ENCODE data around the gene CLCNKB. TPM values are rescaled to one million over a fixed set of nuclear protein-coding genes. Genes with fewer than 3 reads are reported as not detected.

The CLCNKB gene
- total RNA-seq, 1 experiment from 2014 or later: not detected

- H3K4me3 ChIP-seq (ENCODE audit: low read depth in 2 of 2, low read length in 2 of 2): no peak within 1 kb of the TSS
- TF ChIP-seq SIN3A (IDR thresholded peaks at IDR 0.05; ENCODE audit: borderline replicate concordance, insufficient read depth, low read depth, low read length): no peak
- no peak for TF ChIP-seq REST (IDR thresholded peaks at IDR 0.05; ENCODE audit: insufficient read depth in 1 of 2, low read depth in 2 of 2, low read length in 1 of 2)
- TF ChIP-seq POLR2AphosphoS5 (IDR thresholded peaks at IDR 0.05; ENCODE audit: low read depth, low read length): no peak
- TF ChIP-seq, protein P1, sequence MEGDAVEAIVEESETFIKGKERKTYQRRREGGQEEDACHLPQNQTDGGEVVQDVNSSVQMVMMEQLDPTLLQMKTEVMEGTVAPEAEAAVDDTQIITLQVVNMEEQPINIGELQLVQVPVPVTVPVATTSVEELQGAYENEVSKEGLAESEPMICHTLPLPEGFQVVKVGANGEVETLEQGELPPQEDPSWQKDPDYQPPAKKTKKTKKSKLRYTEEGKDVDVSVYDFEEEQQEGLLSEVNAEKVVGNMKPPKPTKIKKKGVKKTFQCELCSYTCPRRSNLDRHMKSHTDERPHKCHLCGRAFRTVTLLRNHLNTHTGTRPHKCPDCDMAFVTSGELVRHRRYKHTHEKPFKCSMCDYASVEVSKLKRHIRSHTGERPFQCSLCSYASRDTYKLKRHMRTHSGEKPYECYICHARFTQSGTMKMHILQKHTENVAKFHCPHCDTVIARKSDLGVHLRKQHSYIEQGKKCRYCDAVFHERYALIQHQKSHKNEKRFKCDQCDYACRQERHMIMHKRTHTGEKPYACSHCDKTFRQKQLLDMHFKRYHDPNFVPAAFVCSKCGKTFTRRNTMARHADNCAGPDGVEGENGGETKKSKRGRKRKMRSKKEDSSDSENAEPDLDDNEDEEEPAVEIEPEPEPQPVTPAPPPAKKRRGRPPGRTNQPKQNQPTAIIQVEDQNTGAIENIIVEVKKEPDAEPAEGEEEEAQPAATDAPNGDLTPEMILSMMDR (IDR thresholded peaks at IDR 0.05): no peak
- no peak for TF ChIP-seq TCF7L2 (IDR thresholded peaks at IDR 0.05; ENCODE audit: low read depth, low read length)
- intact Hi-C loops (cut with micrococcal nuclease; ENCODE audit: unreplicated experiment): no loop called here
- H3K27ac ChIP-seq (ENCODE audit: low read length): no peak within 1 kb of the TSS
- ChIA-PET POLR2A (no interaction called here), CTCF (no interaction called here)
- in situ Hi-C loops (cut with HindIII; ENCODE audit: low pct_unique_long_range_greater_than_20kb, low sequenced_read_pairs): no loop called here
- H3K4me1 ChIP-seq (ENCODE audit: control insufficient read depth, insufficient read depth, low read length): peaks cover 8% of the 10 kb centered on the region
- DNase-seq (ENCODE audit: low read depth, low spot score): no peak
- no peaks in the 10 kb centered on the region for H3K27me3 ChIP-seq (ENCODE audit: control insufficient read depth, insufficient read depth, low read length)
- no peak for ATAC-seq
- no TSS peak for BruUV-seq (replicated peaks)
- no peaks in the 10 kb centered on the region for H3K9me3 ChIP-seq (ENCODE audit: control insufficient read depth, insufficient read depth, low read depth, low read length)
- no peaks in the 10 kb centered on the region for H3K36me3 ChIP-seq (ENCODE audit: control insufficient read depth, insufficient read depth, low read length)
These were observed 21.9 kb upstream of the CLCNKB start, which contains the start of gene CLCNKA for GRCh38 chr1:16021681-16022080. CLCNKA (plus strand) TSS chr1:16022036; CDS start chr1:16022620, 584 bp downstream.

GRCh38 chr1:16022393-16022792 is 21.2 kb upstream of the CLCNKB start:
- CTCF ChIA-PET: no interaction called here

More at GRCh38 chr1:16022393-16022792, 21.2 kb upstream of the CLCNKB start:
- Histone ChIP-seq H3K9me3 (ENCODE audit: control insufficient read depth, insufficient read depth, low read depth, low read length) (no peaks in the 10 kb centered on the region), H3K27me3 (ENCODE audit: control insufficient read depth, insufficient read depth, low read length) (no peaks in the 10 kb centered on the region), H3K4me3 (ENCODE audit: low read depth in 2 of 2, low read length in 2 of 2) (no peak overlapping the region), H3K27ac (ENCODE audit: low read length) (no peak overlapping the region), H3K4me1 (ENCODE audit: control insufficient read depth, insufficient read depth, low read length) (peaks cover 5% of the 10 kb centered on the region), H3K36me3 (ENCODE audit: control insufficient read depth, insufficient read depth, low read length) (no peaks in the 10 kb centered on the region)
- BruUV-seq (replicated peaks): no TSS peak
- no peak for DNase-seq (ENCODE audit: low read depth, low spot score)
- no peak for ATAC-seq
- POLR2A ChIA-PET: no interaction called here
- in situ Hi-C loops (cut with HindIII; ENCODE audit: low pct_unique_long_range_greater_than_20kb, low sequenced_read_pairs) (no loop called here), intact Hi-C loops (cut with micrococcal nuclease; ENCODE audit: unreplicated experiment) (no loop called here)
- TF ChIP-seq, protein P1 (IDR thresholded peaks at IDR 0.05): no peak
- no peak for TF ChIP-seq REST (IDR thresholded peaks at IDR 0.05; ENCODE audit: insufficient read depth in 1 of 2, low read depth in 2 of 2, low read length in 1 of 2)
- TF ChIP-seq TCF7L2 (IDR thresholded peaks at IDR 0.05; ENCODE audit: low read depth, low read length): no peak
- TF ChIP-seq POLR2AphosphoS5 (IDR thresholded peaks at IDR 0.05; ENCODE audit: low read depth, low read length): no peak
- TF ChIP-seq SIN3A (IDR thresholded peaks at IDR 0.05; ENCODE audit: borderline replicate concordance, insufficient read depth, low read depth, low read length): no peak
